ENCODE results near the gene EPSTI1.

The EPSTI1 gene

DNA sequence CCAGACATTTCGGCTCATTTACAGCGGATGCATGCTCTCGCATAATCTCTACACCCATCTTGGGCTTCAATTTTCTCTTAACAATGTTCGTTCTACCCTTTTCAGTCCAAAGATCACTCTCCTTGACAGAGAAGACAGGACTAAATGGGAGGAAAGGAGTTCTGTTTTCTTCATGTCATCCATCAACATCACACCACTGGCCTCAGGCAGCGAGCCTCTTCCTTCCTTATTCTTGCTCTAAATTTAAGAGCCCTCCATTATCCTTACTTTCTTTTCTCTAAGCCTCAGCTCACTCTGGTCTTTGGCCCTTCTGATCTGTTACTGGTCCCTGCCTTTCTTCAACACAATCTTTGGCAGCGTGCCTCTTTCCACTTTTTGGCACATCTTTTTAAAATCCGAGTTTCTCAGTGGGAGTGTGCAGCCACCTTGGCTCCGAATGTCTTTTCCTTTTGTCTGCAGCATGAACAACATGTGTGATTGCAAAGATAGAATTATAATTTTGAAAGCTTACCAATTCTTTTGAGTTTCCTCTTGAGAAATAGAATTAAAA, 111.9 kb downstream of the EPSTI1 start:
- H3K36me3 ChIP-seq (ENCODE audit: insufficient read depth, insufficient read length, low read length): no peaks in the 10 kb centered on the region
- no peak for DNase-seq (ENCODE audit: low read depth, low spot score)
- no peaks in the 10 kb centered on the region for H3K9me3 ChIP-seq (ENCODE audit: insufficient read depth, low read length)
- no peak overlapping the region for H3K4me3 ChIP-seq (ENCODE audit: insufficient read length, low read depth)
- TF ChIP-seq SUZ12 (IDR thresholded peaks at IDR 0.05; ENCODE audit: extremely low read depth, insufficient read depth, insufficient read length) (no peak), ZNF274 (IDR thresholded peaks at IDR 0.05; ENCODE audit: low read depth, low read length) (no peak), YY1 (IDR thresholded peaks at IDR 0.05; ENCODE audit: insufficient read depth, insufficient read length) (no peak)
- H3K27me3 ChIP-seq (ENCODE audit: insufficient read depth, insufficient read length): no peaks in the 10 kb centered on the region
- H3K9ac ChIP-seq (ENCODE audit: insufficient read length, low read depth): no peak overlapping the region
- H3K4me1 ChIP-seq (ENCODE audit: insufficient read depth, insufficient read length): no peaks in the 10 kb centered on the region

DNA sequence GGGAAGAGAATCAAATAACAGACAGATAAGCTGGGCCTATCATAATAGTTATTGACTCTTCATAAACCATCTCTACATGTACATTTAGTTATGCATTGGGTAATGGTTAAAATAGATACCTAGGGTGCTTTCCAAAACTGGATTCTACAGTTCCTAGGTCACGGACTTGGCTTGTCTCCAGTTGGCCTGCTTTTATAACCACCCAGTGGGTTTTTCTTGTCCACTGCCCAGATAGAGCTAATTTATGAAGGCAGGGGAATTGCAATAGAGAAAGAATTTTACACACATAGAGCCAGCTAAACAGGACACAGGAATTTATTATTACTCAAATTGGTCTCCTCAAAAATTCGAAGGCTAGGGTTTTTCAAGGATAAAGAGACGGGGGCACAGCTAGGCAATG, 113.3 kb downstream of the EPSTI1 start:
- no peak for TF ChIP-seq YY1 (IDR thresholded peaks at IDR 0.05; ENCODE audit: insufficient read depth, insufficient read length)
- no peak for TF ChIP-seq ZNF274 (IDR thresholded peaks at IDR 0.05; ENCODE audit: low read depth, low read length)
- no peak for TF ChIP-seq SUZ12 (IDR thresholded peaks at IDR 0.05; ENCODE audit: extremely low read depth, insufficient read depth, insufficient read length)
- no peaks in the 10 kb centered on the region for H3K36me3 ChIP-seq (ENCODE audit: insufficient read depth, insufficient read length, low read length)
- no peaks in the 10 kb centered on the region for H3K27me3 ChIP-seq (ENCODE audit: insufficient read depth, insufficient read length)
- H3K4me1 ChIP-seq (ENCODE audit: insufficient read depth, insufficient read length): no peaks in the 10 kb centered on the region
- no peaks in the 10 kb centered on the region for H3K9me3 ChIP-seq (ENCODE audit: insufficient read depth, low read length)
- no peak for DNase-seq (ENCODE audit: low read depth, low spot score)
- H3K9ac ChIP-seq (ENCODE audit: insufficient read length, low read depth): no peak overlapping the region
- no peak overlapping the region for H3K4me3 ChIP-seq (ENCODE audit: insufficient read length, low read depth)

GRCh38 chr13:42876887-42877545, 115.0 kb downstream of the EPSTI1 start:
- Histone ChIP-seq H3K27me3 (ENCODE audit: insufficient read depth, insufficient read length) (no peaks in the 10 kb centered on the region), H3K4me1 (ENCODE audit: insufficient read depth, insufficient read length) (no peaks in the 10 kb centered on the region), H3K9me3 (ENCODE audit: insufficient read depth, low read length) (no peaks in the 10 kb centered on the region), H3K4me3 (ENCODE audit: insufficient read length, low read depth) (no peak overlapping the region), H3K9ac (ENCODE audit: insufficient read length, low read depth) (no peak overlapping the region), H3K36me3 (ENCODE audit: insufficient read depth, insufficient read length, low read length) (no peaks in the 10 kb centered on the region)
- no peak for DNase-seq (ENCODE audit: low read depth, low spot score)
- no peak for TF ChIP-seq YY1 (IDR thresholded peaks at IDR 0.05; ENCODE audit: insufficient read depth, insufficient read length)
- no peak for TF ChIP-seq ZNF274 (IDR thresholded peaks at IDR 0.05; ENCODE audit: low read depth, low read length)
- no peak for TF ChIP-seq SUZ12 (IDR thresholded peaks at IDR 0.05; ENCODE audit: extremely low read depth, insufficient read depth, insufficient read length)

- no peak overlapping the region for H3K9ac ChIP-seq (ENCODE audit: insufficient read length, low read depth)
- H3K36me3 ChIP-seq (ENCODE audit: insufficient read depth, insufficient read length, low read length): no peaks in the 10 kb centered on the region
- no peaks in the 10 kb centered on the region for H3K4me1 ChIP-seq (ENCODE audit: insufficient read depth, insufficient read length)
- no peak for TF ChIP-seq SUZ12 (IDR thresholded peaks at IDR 0.05; ENCODE audit: extremely low read depth, insufficient read depth, insufficient read length)
- no peak for DNase-seq (ENCODE audit: low read depth, low spot score)
- H3K27me3 ChIP-seq (ENCODE audit: insufficient read depth, insufficient read length): no peaks in the 10 kb centered on the region
- H3K9me3 ChIP-seq (ENCODE audit: insufficient read depth, low read length): no peaks in the 10 kb centered on the region
- no peak overlapping the region for H3K4me3 ChIP-seq (ENCODE audit: insufficient read length, low read depth)
Measured at GRCh38 chr13:42876270-42876714, 115.7 kb downstream of the EPSTI1 start.

DNA sequence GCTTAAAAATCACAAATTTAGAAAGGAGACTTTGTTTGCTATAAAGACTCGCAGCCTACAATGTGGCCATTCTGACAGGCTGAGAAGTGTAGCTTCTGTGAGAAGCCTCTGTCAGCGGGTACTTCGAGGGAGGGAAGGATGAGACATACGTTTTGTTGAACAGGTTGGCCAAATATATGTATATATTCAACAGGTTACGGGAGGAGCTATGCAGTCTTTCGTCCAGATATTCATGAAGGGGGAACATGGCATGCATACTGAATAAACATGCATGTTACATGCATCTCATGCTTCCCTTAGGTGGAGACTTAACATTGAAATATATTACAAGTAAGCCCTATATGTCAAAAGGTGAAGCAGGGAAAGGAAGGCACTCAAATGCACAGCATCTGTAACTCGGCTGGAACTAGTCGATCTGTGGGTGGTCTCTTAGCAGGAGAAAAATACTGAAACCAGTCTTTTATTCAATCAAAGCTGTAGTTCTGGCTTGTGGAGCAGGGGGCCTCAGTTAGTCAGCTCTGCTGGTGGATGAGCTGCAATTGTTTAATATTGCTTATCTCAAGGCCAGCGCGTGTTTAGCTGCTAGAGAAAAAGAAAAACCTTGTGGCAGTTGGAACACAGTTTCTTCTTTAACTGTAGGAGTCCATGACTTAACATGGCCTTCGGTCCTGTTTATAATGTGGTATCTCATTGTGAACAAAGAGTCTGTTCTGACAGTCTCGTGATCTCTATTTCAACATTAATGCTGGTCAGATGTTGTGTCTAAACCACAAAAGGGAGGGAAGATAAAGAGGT, 116.4 kb downstream of the EPSTI1 start:
- H3K4me3 ChIP-seq (ENCODE audit: insufficient read length, low read depth): no peak overlapping the region
- DNase-seq (ENCODE audit: low read depth, low spot score): no peak
- no peak overlapping the region for H3K9ac ChIP-seq (ENCODE audit: insufficient read length, low read depth)
- no peaks in the 10 kb centered on the region for H3K27me3 ChIP-seq (ENCODE audit: insufficient read depth, insufficient read length)
- no peaks in the 10 kb centered on the region for H3K9me3 ChIP-seq (ENCODE audit: insufficient read depth, low read length)
- TF ChIP-seq YY1 (IDR thresholded peaks at IDR 0.05; ENCODE audit: insufficient read depth, insufficient read length) (no peak), SUZ12 (IDR thresholded peaks at IDR 0.05; ENCODE audit: extremely low read depth, insufficient read depth, insufficient read length) (no peak), ZNF274 (IDR thresholded peaks at IDR 0.05; ENCODE audit: low read depth, low read length) (no peak)
- H3K4me1 ChIP-seq (ENCODE audit: insufficient read depth, insufficient read length): no peaks in the 10 kb centered on the region
- no peaks in the 10 kb centered on the region for H3K36me3 ChIP-seq (ENCODE audit: insufficient read depth, insufficient read length, low read length)

DNA sequence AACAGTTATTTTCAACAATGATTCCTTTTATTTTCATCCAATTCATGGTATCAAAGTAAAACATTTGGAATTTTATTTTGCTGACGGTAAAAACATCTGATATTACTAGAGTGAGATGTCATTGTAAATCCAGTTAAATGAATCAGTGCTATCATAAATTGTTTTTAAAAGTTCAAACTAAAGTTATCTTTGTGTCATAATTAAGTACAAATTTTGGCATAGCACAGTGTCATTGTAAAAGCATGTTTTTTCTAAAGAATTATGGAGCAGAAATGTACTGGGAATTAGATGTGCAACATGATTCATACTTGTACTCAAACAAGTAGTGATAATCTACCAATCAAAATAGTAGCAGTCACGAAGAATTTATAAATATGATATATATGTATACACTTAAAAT, 117.8 kb downstream of the EPSTI1 start:
- Histone ChIP-seq H3K9ac (ENCODE audit: insufficient read length, low read depth) (no peak overlapping the region), H3K9me3 (ENCODE audit: insufficient read depth, low read length) (no peaks in the 10 kb centered on the region), H3K27me3 (ENCODE audit: insufficient read depth, insufficient read length) (no peaks in the 10 kb centered on the region), H3K4me1 (ENCODE audit: insufficient read depth, insufficient read length) (no peaks in the 10 kb centered on the region), H3K36me3 (ENCODE audit: insufficient read depth, insufficient read length, low read length) (no peaks in the 10 kb centered on the region), H3K4me3 (ENCODE audit: insufficient read length, low read depth) (no peak overlapping the region)
- no peak for DNase-seq (ENCODE audit: low read depth, low spot score)
- no peak for TF ChIP-seq YY1 (IDR thresholded peaks at IDR 0.05; ENCODE audit: insufficient read depth, insufficient read length)
- TF ChIP-seq SUZ12 (IDR thresholded peaks at IDR 0.05; ENCODE audit: extremely low read depth, insufficient read depth, insufficient read length): no peak
- TF ChIP-seq ZNF274 (IDR thresholded peaks at IDR 0.05; ENCODE audit: low read depth, low read length): no peak

DNA sequence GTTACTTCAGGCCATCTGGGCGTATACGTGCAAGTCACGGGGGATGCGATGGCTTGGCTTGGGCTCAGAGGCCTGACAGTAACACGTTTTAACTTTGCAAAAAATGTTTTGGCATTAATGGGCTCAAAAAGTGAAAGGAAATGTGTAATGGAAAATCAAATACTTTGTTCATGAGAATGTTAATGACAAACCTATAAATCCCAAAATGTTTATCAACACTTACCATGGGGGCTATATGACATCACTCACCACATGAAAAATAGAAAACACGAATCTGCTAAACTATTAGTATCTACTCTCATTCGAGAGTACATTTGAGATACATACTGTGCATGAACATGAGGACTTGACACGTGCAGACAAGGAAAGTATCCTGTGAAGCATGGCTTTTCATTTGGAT, 119.0 kb downstream of the EPSTI1 start:
- Histone ChIP-seq H3K9ac (ENCODE audit: insufficient read length, low read depth) (no peak overlapping the region), H3K36me3 (ENCODE audit: insufficient read depth, insufficient read length, low read length) (no peaks in the 10 kb centered on the region), H3K4me1 (ENCODE audit: insufficient read depth, insufficient read length) (no peaks in the 10 kb centered on the region), H3K27me3 (ENCODE audit: insufficient read depth, insufficient read length) (no peaks in the 10 kb centered on the region), H3K4me3 (ENCODE audit: insufficient read length, low read depth) (no peak overlapping the region), H3K9me3 (ENCODE audit: insufficient read depth, low read length) (no peaks in the 10 kb centered on the region)
- TF ChIP-seq SUZ12 (IDR thresholded peaks at IDR 0.05; ENCODE audit: extremely low read depth, insufficient read depth, insufficient read length) (no peak), YY1 (IDR thresholded peaks at IDR 0.05; ENCODE audit: insufficient read depth, insufficient read length) (no peak), ZNF274 (IDR thresholded peaks at IDR 0.05; ENCODE audit: low read depth, low read length) (no peak)
- DNase-seq (ENCODE audit: low read depth, low spot score): no peak

Measured in NT2/D1 (cell line).